ENCODE data around the gene ZMYM5. TPM values are rescaled to one million over a fixed set of nuclear protein-coding genes. Genes with fewer than 3 reads are reported as not detected.
"Not testable (repeated sequence)": the region's sequence is repeated elsewhere in the genome, so short reads cannot be mapped to it uniquely, and the experiment has no call there.

The ZMYM5 gene
- total RNA-seq, 1 experiment from 2014 or later = 12.6 TPM

DNA sequence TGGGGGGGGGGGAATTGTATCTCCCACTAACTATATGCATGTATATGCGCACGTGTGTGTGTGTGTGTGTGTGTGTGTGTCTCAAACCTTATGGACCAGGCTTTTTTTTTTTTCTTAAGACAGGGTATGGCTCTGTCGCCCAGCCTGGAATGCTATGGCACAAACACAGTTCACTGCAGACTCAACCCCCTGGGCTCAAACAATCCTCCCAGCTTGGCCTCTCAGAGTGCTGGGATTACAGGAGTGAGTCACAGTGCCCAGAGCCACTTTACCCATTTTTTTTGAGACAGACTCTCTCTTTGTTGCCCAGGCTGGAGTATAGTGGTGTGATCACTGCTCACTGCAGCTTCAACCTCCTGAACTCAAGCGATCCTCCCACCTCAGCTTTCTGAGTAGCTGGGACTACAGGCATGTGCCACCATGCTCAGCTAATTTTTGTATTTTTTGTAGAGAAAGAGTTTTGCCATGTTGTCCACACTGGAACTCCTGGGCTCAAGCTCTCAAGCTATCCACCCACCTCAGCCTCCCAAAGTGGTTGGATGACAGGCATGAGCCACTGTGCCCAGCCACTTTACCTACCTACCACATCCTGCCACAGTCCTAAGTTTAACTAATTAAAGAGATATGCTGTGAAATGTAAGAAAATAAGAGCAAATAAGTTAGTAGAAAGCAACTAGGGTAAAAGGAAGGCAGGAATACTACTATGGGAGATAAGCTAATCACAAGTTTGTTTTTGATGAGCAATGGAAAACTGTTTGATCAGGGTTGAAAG, 2.4 kb downstream of the ZMYM5 start:
- peaks cover 23 to 26% of the 10 kb centered on the region in 2 experiments for H3K4me1 Mint-ChIP-seq
- H4K20me1 ChIP-seq (ENCODE audit: control insufficient read depth, insufficient read depth, insufficient read length) = no peaks in the 10 kb centered on the region
- no peak overlapping the region for H2BK120ac ChIP-seq (ENCODE audit: low read depth, low read length, poor library complexity, severe bottlenecking)
- H3K27ac ChIP-seq (ENCODE audit: insufficient read length, low read depth, low read length) = no peak overlapping the region
- no peaks in the 10 kb centered on the region for H3K27me3 Mint-ChIP-seq (ENCODE audit: low read depth)
- peaks cover 3% of the 10 kb centered on the region for H3K79me1 ChIP-seq (ENCODE audit: insufficient read depth, low read depth, low read length, poor library complexity, severe bottlenecking)
- no peak overlapping the region for H3T11ph ChIP-seq (ENCODE audit: low read length)
- no CpG with 5 or more reads among the region's 4 CpGs for WGBS (ENCODE audit: extremely low coverage, insufficient read length, low lambda C conversion rate)
- H2AK5ac ChIP-seq (ENCODE audit: insufficient read length, low read length) = no peak overlapping the region
- peaks cover 1% of the 10 kb centered on the region; the same call in 1 of the 2 replicates for H3K4me1 ChIP-seq (ENCODE audit: insufficient read depth, low read length)
- peaks cover 6% of the 10 kb centered on the region; the same call in 1 of the 2 replicates for H3K79me2 ChIP-seq (ENCODE audit: insufficient read depth, low read length)
- H3K23ac ChIP-seq (ENCODE audit: insufficient read length, low read depth, low read length) = no peak overlapping the region
- H3K9me3 ChIP-seq (ENCODE audit: control insufficient read depth, low read depth, low read length) = no peaks in the 10 kb centered on the region
- no peak overlapping the region for H4K91ac ChIP-seq (ENCODE audit: insufficient read length, low read depth, low read length)
- no peak overlapping the region for H2BK12ac ChIP-seq (ENCODE audit: insufficient read length, low read depth, low read length)
- H2BK5ac ChIP-seq (ENCODE audit: insufficient read length, low read length) = no peak overlapping the region
- peaks cover 21 to 37% (median 30%) of the 10 kb centered on the region in 3 experiments for H3K36me3 Mint-ChIP-seq (ENCODE audit: insufficient read depth in 1 of 3, low read depth in 3 of 3)
- H2BK20ac ChIP-seq (ENCODE audit: low read depth, low read length, poor library complexity, severe bottlenecking) = no peak overlapping the region
- peaks cover 9% of the 10 kb centered on the region for H3K23me2 ChIP-seq (ENCODE audit: insufficient read length, low read depth, low read length, poor library complexity, severe bottlenecking)
- H2AFZ ChIP-seq (ENCODE audit: low read length) = no peak overlapping the region
- peak overlapping the region; percentile 93 to 98 for H3K4me3 Mint-ChIP-seq
- no peak overlapping the region for H2BK15ac ChIP-seq (ENCODE audit: low read depth, low read length)
- H3K9me3 Mint-ChIP-seq = peaks cover 0 to 5% of the 10 kb centered on the region in 2 experiments; a peak in 4 of 5 replicates
- H3K18ac ChIP-seq (ENCODE audit: insufficient read length, low read depth, low read length) = no peak overlapping the region
- DNase-seq = no peak
- no peak overlapping the region for H3K56ac ChIP-seq (ENCODE audit: insufficient read length, low read depth, low read length)
- no peak overlapping the region for H3K4ac ChIP-seq (ENCODE audit: low read depth, low read length)
- no peak overlapping the region for H4K8ac ChIP-seq (replicated peaks; ENCODE audit: insufficient read length, low read depth, low read length)
- TF ChIP-seq CTCF (conservative IDR thresholded peaks at IDR 0.05) = no peak
- H3K27ac Mint-ChIP-seq = peak overlapping the region in 1 of 3 experiments; percentile 70; a peak in 2 of 7 replicates
- no peaks in the 10 kb centered on the region for H3K27me3 ChIP-seq (ENCODE audit: insufficient read depth, low read length)
- H3K14ac ChIP-seq (ENCODE audit: insufficient read depth, low read length) = no peak overlapping the region
- no peak overlapping the region for H4K5ac ChIP-seq (ENCODE audit: insufficient read length, low read depth, low read length)
- H3K9ac ChIP-seq (ENCODE audit: extremely low read depth, insufficient read length, low read length) = no peak overlapping the region
- no peak overlapping the region for H3K4me2 ChIP-seq (ENCODE audit: insufficient read depth, insufficient read length, low read length)

DNA sequence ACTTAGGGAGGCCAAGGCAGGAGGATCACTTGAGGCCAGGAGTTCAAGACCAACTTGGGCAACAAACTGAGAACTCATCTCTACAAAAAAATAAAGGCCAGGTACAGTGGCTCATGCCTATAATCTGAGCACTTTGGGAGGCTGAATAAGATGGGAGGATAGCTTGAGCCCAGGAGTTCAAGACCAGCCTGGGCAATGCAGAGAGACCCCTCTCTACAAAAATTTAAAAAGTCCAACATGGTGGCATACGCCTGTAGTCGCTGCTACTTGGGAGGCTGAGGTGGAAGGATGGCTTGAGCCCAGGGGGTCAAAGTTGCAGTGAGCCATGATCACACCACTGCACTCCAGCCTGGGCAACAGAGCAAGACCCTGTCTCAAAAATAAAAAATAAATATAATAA, 5.8 kb downstream of the ZMYM5 start:
- H3K27ac Mint-ChIP-seq; H2BK20ac ChIP-seq (ENCODE audit: low read depth, low read length, poor library complexity, severe bottlenecking); H4K5ac ChIP-seq (ENCODE audit: insufficient read length, low read depth, low read length); H3K9ac ChIP-seq (ENCODE audit: extremely low read depth, insufficient read length, low read length); DNase-seq; H4K20me1 ChIP-seq (ENCODE audit: control insufficient read depth, insufficient read depth, insufficient read length); H3K4me3 Mint-ChIP-seq; H3K4me2 ChIP-seq (ENCODE audit: insufficient read depth, insufficient read length, low read length); H2BK15ac ChIP-seq (ENCODE audit: low read depth, low read length); H2BK5ac ChIP-seq (ENCODE audit: insufficient read length, low read length); H4K91ac ChIP-seq (ENCODE audit: insufficient read length, low read depth, low read length); H3K27me3 Mint-ChIP-seq (ENCODE audit: low read depth); H3K56ac ChIP-seq (ENCODE audit: insufficient read length, low read depth, low read length); H3K23me2 ChIP-seq (ENCODE audit: insufficient read length, low read depth, low read length, poor library complexity, severe bottlenecking); H3K9me3 Mint-ChIP-seq; H3K18ac ChIP-seq (ENCODE audit: insufficient read length, low read depth, low read length); H2AFZ ChIP-seq (ENCODE audit: low read length); H2BK120ac ChIP-seq (ENCODE audit: low read depth, low read length, poor library complexity, severe bottlenecking); H3T11ph ChIP-seq (ENCODE audit: low read length); H3K27me3 ChIP-seq (ENCODE audit: insufficient read depth, low read length); H3K79me1 ChIP-seq (ENCODE audit: insufficient read depth, low read depth, low read length, poor library complexity, severe bottlenecking); H3K4me1 ChIP-seq (ENCODE audit: insufficient read depth, low read length); H3K14ac ChIP-seq (ENCODE audit: insufficient read depth, low read length); H2BK12ac ChIP-seq (ENCODE audit: insufficient read length, low read depth, low read length); H3K9me3 ChIP-seq (ENCODE audit: control insufficient read depth, low read depth, low read length); H3K4ac ChIP-seq (ENCODE audit: low read depth, low read length); H3K79me2 ChIP-seq (ENCODE audit: insufficient read depth, low read length); H2AK5ac ChIP-seq (ENCODE audit: insufficient read length, low read length); H3K23ac ChIP-seq (ENCODE audit: insufficient read length, low read depth, low read length); H3K27ac ChIP-seq (ENCODE audit: insufficient read length, low read depth, low read length); H4K8ac ChIP-seq (replicated peaks; ENCODE audit: insufficient read length, low read depth, low read length): not testable (repeated sequence)
- Mint-ChIP-seq H3K36me3 (ENCODE audit: insufficient read depth in 1 of 3, low read depth in 3 of 3) (peaks cover 21 to 45% (median 43%) of the 10 kb centered on the region in 3 experiments), H3K4me1 (peaks cover 15% of the 10 kb centered on the region in 2 experiments)
- WGBS (ENCODE audit: extremely low coverage, insufficient read length, low lambda C conversion rate) = no CpG with 5 or more reads among the region's 2 CpGs

All from H9 (cell line).